G401.6 (cell line): ENCODE data around the gene ACSF2.
"Not testable (repeated sequence)": the region's sequence is repeated elsewhere in the genome, so short reads cannot be mapped to it uniquely, and the experiment has no call there.

Experiments used
- FAIRE-seq: peaks from 2 replicates; lab custom pipeline; 2012; peaks lifted over from hg19 to GRCh38; lab: Jason Lieb, UNC

ACSF2 gene, protein sequence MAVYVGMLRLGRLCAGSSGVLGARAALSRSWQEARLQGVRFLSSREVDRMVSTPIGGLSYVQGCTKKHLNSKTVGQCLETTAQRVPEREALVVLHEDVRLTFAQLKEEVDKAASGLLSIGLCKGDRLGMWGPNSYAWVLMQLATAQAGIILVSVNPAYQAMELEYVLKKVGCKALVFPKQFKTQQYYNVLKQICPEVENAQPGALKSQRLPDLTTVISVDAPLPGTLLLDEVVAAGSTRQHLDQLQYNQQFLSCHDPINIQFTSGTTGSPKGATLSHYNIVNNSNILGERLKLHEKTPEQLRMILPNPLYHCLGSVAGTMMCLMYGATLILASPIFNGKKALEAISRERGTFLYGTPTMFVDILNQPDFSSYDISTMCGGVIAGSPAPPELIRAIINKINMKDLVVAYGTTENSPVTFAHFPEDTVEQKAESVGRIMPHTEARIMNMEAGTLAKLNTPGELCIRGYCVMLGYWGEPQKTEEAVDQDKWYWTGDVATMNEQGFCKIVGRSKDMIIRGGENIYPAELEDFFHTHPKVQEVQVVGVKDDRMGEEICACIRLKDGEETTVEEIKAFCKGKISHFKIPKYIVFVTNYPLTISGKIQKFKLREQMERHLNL

DNA sequence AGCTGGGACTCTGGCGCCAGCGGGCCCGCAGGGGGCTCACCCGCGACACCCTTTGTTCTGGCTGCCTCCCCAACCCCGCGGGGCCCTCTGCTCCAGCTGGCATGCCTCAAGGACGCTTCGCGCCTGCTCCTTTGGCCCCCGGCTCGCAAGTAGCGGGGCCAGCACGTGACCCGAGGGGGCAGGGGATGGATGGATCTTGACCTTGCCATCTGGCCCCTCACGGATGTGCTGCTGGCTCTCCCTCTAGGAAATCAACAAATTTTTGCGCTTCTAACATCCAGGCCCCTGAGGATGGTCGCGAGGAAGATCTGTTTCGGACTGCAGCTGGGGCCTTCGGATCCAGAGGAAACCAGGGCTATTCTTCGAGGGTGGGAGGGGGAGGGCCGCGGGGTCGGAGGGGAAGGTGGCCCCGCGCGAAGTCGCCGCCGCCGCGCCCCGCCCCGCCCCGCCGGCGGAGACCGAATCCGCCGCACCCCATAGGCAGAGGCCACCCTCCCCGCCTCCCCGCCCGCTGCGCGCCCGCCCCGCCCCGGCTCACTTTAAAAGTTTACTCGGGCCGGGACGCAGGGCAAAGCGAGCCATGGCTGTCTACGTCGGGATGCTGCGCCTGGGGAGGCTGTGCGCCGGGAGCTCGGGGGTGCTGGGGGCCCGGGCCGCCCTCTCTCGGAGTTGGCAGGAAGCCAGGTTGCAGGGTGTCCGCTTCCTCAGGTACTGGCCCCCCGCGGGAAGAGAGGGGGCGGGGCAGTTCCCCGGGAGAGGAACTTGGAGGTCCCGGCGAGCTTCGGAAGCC, at the start of gene ACSF2:
ACSF2 (plus strand) TSS at position 537 of the 790 bp plus-strand sequence; CDS start at position 581, 44 bp downstream.
- no peak for FAIRE-seq

DNA sequence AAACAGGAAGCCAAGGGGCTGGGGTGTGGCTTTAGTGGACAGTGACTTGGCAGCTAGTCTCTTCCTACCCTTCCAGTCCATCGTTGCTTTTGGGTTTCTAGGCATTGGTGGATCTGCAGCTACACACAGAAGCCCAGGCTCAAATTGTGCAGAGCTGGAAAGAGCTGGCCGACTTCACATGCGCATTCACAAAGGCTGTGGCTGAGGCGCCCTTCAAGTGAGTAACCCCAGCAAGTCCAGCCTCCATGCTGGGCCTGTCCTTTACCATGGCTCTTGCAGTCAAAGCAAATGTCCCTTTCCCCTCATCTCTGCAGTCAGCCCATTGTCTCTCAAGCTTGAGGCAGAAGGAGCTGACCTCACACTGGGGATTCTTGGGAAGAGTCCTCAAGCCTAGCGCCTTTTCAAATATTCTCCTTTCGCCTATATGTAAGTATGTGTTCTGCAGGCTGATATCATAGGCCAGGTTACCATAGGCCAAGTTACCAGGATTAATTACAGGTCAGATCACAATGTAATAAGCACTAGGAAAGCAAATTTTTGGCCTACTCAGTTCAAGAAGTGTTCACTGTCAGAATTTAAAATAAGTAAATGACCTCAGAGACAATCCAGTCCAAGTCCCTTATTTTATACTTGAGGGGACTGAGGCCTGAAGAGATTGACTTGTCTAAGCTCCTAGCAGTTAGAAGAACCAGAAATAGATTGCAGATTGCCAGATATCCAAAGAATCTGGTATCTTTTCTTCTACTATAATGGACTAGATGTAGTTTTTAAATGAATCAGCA, 46.5 kb upstream of the ACSF2 start:
- FAIRE-seq, result no peak

DNA sequence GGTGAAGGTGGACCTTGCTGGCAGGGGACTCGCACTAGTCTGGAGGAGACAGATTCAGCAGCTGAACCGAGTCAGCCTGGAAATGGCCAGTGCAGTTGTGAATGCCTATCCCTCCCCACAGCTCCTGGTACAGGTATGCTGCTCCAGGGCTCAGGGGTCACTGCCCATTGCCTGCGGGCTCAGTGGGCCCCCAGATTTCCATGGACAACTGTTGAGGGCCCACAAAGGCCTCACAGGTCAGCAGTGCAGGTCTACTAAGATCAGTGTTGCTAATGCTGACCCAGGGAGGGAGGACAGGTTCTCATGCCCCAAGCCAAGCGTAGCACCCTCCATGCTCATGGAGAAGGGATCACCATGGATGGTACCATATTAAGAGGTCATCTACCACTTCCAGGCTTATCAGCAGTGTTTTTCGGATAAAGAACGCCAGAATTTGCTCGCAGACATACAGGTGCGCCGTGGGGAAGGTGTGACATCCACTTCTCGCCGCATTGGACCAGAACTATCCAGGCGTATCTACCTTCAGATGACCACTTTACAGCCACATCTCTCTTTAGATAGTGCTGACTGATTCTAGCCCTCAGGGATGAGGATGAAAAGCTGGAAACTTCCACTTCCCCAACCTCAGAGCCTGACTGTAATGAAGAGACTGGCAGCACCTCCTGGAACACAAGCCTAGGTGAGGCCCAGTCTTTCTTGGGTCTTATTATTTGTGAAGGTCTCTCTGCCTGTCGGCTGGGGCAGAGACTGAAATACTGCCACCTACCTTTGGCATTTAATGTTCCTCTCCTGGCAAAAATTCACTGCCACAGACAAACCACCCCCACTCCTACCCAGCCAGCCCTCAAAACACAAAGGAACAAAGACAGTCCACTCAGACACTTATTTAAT, 45.4 kb upstream of the ACSF2 start:
- no peak for FAIRE-seq

DNA sequence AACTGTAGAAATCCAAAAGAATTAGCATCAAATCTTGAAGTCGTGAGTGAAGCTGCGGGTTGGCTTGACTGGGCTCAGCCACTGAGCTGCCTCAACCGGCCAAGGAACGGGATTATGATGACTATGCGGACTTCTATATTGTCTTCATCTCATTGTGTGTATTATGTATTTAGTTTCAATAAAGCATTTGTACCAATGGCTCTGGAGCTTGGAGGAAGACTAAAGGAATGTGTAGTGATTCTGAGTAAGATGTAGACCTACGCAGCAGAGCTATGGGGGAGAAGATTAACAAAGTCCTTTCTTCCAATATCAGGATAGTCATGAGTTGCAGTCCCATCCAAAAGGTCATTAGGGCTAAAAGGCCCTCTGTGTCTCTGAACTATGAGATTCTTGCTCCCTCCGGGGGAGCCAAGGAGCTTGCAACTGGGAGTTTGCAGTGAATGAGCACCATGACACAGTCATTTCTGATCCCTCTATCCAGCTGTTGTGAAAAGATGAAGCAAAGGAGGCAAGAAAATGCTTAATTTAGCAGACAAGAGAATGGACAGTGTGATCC, 44.7 kb upstream of the ACSF2 start:
- FAIRE-seq, result no peak

DNA sequence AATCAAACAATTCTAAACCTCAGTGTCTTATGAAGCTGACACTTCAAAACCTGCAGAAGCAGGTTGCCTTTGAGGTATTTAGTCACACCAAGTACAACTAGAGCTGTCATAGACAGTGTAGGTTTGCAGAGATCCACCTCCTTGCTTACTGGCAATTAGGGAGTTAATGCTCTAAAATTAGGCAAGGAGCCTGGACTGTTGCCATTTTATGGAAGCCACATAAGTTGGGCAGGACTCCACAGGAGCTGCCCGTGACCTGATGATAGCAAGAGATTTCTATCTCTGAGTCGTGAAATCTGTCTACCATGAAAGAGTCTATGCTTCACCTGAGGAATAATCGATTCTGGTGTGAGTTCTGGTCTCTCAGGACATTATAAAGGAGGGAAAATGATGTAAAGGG, 44.1 kb upstream of the ACSF2 start:
- FAIRE-seq, result no peak

DNA sequence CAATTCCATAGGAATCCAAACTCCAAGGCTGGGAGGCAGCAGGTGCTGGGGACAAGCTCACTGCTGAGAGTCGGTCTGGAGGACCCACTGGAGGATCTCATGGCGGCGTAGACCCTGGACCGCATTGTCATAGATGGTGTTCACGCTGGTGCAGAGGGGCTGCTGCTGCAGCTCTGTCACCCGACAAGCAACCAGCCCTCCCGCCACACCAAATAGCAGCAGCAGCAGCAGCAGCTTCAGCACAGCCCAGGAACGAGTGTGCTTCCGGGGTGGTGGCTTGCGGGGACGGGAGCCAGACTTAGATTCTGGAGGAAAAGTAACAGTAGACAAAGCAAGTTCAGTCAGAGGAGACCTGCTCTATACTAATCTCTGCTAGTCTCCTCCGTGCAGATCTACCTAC, 43.1 kb upstream of the ACSF2 start:
- FAIRE-seq, result no peak

DNA sequence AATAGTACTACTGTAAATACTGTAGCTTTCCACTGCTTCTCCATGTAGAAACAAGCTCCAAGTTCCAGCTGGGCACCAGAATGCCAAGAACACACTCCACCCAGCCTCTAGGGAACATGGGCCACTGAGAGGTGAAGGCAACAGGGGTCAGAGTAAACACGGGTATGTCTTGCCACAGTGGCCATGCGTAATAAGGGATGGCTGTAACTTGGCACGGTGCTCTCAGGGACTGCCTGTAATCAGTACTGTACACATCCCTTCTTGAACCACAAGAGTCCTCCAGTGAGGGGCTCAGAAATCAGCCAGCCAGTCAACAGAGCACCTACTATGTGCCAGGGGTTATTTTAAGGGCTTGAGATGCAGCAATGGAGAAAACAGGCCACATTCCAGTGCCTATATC, 39.5 kb upstream of the ACSF2 start:
- no peak for FAIRE-seq

DNA sequence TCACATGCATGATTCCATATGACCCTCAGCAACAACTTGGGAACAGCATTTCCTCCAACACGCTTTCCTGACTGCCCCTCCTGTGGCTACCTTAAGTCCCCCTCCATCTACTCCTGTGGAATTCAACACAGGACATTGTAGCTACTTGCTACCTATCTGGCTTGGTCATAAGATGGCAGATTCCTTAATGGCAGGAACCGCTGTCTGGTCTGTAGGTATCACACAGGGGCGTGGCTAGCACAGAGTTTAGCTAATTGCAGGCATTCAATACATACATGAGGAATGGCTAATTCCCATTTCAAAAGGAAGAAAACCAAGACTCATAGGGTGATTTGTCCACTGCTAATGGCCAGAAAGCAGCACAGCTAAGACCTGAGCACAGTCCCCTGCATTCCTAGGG, 37.3 kb upstream of the ACSF2 start:
- FAIRE-seq, result no peak

DNA sequence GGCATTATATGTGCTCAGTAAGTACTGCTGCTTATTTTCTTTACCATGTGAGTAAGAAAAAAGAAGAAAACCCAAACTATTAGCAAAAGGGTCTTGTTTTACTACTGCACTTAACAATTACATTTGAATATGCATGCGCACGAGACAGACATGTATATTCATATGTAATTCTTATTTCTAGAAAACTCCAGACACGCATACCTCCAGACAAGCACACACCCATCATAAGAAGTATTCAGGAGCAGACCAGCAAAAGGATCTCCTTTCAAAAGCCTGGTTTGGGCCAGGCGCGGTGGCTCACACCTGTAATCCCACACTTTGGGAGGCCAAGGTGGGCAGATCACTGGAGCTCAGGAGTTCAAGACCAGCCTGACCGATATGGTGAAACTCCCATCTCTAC, 36.5 kb upstream of the ACSF2 start:
- FAIRE-seq, result no peak

DNA sequence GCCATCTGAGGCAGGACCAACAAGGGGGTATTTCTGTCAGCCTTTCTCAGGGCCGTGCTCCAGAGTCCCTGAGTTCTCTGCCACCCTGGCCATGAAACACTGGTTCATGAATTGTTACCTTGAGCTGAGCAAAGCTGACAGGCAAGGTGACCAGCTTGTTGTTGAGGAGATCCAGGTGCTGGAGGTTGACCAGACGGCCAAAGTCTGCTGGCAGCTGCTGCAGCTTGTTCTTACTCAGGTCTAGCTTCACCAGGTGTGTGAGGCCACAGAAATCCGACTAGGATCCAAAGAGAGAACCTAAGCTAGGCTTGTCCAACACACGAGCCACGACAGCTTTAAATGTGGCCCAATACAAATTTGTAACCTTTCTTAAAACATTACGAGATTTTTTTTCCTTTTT, 33.4 kb upstream of the ACSF2 start:
- FAIRE-seq, result no peak

DNA sequence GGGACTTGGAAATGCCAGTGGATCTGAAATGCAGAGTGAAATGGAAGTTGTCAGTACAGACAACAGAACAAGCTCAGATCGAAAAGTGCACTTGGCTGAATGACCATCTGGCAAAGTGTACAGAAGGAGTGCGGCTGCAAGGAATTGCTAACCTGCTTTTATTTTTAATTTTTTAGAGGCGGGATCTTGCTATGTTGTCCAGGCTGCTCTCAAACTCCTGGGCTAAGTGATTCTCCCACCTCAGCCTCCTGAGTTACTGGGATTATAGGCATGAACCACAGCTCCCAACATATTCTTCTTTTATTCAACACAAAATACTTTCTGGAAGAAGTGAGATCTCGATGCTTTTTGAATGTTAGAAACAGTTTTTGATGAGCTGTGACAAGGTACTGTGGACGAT, 32.3 kb upstream of the ACSF2 start:
- no peak for FAIRE-seq

DNA sequence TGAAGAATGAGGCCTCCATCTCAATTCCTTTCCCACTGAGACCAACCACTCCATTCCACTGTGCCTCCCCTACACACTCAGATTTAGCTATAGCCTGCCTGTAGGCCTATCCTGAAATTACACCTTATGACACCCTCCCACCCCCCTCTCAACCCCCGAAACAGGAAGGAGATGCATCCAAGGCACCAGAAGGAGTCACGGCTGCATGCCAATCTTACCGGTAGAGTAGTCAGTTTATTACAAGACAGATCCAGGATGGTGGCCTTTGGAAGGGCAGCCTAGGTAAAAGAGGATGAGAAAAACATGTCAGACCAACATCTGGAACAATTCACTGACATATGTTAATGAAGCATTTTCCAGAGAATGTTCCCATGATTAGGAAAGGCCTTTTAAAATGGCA, 31.3 kb upstream of the ACSF2 start:
- FAIRE-seq, result no peak

DNA sequence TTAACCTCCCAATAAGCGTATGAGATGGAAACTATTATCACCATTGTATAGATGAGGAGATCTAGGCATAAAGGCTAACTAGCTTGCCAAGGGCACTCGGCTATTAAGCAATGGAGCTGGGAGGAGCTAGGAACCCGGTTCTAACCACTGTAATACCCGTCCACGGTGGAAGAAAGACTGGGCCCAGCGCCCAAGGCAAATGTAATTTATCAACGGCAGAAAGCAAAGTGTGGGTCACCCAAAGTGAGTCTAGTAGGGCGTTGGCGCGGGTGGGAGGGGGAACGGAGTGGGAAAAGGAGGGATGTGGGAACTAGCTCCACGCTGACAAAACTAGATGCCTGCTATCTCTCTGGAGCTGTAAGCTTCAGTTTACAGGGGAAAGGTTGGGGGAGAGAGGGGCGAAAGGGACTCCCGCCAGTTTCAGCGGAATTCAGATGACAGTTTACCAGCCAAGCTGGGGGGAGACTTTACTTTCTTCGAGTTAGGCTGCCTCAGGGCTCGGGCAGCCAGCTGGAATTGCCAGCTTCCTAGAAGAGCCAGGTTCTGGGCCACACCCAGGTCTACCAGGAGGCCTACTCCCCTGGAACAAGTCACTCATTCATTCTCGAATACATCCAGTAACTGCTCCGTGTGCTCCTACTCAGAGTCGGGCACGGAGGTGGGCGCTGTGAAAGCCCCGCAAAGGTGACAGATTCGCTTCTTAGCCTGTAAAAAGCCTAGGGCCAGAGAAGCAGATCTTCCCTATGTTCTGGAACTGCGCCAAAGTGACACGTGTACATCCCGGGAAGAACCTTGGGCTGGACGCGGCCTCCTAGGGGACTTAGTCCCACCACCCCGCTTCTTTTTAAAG, 29.5 kb upstream of the ACSF2 start:
- FAIRE-seq, result no peak

DNA sequence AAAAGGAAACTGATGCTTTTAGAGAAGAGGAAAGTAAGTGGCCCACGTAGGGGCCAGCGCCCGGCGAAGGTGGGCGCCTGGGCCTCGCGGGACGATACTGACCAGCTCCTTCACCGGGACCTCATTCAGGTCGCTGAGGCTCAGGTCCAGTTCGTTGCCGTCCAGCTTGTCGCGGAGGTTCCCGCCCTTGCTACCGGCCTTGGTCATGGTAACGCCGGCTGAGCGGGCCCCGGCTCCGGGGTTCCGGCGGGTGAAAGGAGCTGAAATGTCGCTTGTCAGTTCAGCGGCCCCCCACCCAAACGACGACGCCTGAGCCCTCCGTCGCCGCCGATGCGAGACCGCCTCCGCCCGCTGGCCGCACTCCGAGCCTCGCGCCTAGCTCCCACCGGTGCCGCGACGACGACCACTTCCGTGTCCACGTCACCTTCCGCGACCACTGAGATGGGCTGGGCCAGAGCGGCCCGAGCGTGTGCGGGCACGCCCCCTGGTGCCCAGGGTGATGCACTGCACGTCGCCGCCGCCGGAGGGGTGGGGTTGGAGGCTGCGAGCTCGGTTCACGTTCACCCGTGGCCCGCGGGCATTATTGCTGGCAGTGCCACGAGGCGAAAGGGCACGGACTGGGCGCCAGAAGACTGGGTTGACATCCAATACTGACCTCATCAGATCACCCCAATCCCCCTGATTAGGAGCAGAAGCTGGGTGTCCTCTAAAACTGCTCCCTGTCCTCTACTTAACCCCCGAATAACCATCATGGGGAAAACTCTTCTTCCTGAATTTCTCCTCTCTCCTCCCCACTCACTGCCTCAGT, 28.7 kb upstream of the ACSF2 start, which contains the start of gene LRRC59:
LRRC59 (minus strand) TSS at position 413 of the 808 bp plus-strand sequence; CDS start at position 207, 206 bp downstream.
- no peak for FAIRE-seq

DNA sequence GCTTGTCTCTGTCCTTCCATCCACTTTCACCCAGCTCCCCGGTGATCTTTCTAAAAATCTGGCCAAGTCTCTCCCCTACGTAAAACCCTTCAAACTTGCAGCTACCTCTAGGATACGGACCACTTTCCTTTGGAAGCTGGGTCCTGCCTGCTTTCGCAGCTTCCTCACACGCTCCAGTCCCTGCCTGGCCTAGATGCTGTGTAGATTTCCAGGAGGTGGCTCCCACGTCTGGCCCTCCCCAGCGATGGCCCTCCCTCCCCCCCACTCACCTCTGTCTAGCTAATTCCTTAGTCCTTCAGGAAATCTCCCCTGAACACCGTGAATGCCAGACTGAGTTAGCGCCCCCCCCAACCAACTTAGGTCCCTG, 28.1 kb upstream of the ACSF2 start:
- FAIRE-seq, result no peak

DNA sequence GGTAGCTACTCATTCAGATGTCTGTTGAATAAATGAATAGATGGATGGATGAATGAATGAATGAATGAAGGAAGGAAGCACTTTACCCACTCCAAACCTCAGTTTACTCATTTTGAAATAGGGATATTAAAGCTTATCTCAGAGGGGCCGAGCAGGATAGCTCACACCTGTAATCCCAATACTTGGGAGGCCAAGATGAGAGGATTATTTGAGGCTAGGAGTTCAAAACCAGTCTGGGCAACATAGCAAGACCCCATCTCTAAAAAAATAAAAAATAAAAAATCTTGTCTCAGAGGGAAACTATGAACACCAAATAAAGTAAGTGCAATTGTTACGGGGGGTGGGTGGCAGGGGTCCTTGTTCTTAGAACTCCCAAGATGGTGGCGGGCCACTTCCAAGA, 27.3 kb upstream of the ACSF2 start:
- not testable (repeated sequence) for FAIRE-seq

DNA sequence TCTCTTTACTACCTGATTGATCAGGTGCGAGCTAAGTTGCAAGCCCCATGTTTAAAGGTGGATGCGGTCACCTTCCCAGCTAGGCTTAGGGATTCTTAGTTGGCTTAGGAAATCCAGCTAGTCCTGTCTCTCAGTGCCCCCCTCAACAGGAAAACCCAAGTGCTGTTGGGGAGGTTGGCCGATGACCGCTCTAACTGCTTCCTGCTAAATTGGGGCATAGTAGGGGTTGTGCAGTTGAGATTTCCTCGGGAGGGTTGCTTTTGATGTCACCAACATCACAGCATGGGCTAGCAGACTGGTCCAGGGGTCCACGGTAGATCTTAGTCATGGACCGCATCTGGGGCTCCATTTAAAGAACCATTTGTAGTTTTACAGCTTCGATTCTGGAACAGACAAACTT, 26.4 kb upstream of the ACSF2 start:
- FAIRE-seq, result not testable (repeated sequence)

DNA sequence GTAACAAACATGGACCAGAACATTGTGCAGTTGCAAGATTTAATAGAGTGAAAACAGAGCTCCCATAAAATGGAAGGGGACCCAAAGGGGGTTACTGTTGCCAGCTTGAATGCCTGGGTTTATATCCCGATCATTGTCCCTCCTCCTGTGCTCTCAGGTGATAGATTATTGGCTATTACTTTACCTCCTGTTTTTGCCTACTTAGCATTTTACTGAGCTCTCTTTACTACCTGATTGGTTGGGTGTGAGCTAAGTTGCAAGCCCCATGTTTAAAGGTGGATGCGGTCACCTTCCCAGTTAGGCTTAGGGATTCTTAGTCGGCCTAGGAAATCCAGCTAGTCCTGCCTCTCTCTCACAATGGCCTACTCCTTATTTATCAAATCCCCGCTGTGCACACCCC, 20.7 kb upstream of the ACSF2 start:
- not testable (repeated sequence) for FAIRE-seq

DNA sequence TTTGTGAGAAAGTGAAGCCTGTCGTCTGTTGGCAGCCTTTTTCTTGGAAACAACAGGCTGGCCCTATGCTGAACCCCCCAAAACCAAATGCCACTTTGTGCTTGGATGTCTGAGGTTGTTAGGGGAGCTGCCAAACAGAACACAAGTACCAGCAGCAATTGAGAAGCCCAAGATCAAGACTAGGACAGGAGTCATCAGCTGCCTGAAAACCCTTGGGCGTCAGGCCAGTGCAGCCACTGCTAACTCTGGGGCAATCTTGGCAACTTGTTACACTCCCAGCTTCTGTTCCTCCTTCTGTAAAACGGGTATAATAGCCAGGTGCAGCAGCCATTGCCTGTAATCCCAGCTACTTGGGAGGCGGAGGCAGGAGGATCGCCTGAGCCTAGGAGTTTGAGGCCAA, 19.4 kb upstream of the ACSF2 start:
- no peak for FAIRE-seq
